Activated T-helper 2 cell treated with anti-CD3 and anti-CD28 coated beads, Interferon-gamma antibody, Interleukin-2, Interleukin-4, amounts not matched to agents 10 μg/mL and 5 μg/mL and 100 μg/mL, durations not matched to agents 14 hours and 24 hours and 36 hours (primary cell): ENCODE data around the gene ANKRD63. TPM values are rescaled to one million over a fixed set of nuclear protein-coding genes. Genes with fewer than 3 reads are reported as not detected.

ENCODE experiments used
- DNase-seq: peaks from one replicate; pipeline ENCODE4 v3.0.0; 2021; ENCODE audit warnings: low spot score
- H3K27ac Mint-ChIP-seq: one replicate; pipeline ENCODE4 v1.8.0; 2021; ENCODE audit warnings: mixed read lengths
- H3K27me3 Mint-ChIP-seq: one replicate; pipeline ENCODE4 v1.8.0; 2021; ENCODE audit warnings: low read depth, mixed read lengths
- H3K36me3 Mint-ChIP-seq: one replicate; pipeline ENCODE4 v1.8.0; 2021; ENCODE audit warnings: low read depth, mixed read lengths
- H3K4me1 Mint-ChIP-seq: one replicate; pipeline ENCODE4 v1.8.0; 2021; ENCODE audit warnings: low read depth, mixed read lengths
- H3K4me3 Mint-ChIP-seq: one replicate; pipeline ENCODE4 v1.8.0; 2021; ENCODE audit warnings: low read depth, mild to moderate bottlenecking, moderate library complexity, mixed read lengths
- H3K9me3 Mint-ChIP-seq: one replicate; pipeline ENCODE4 v1.8.0; 2021; ENCODE audit warnings: mixed read lengths
- intact Hi-C: fragments of 100-400 bp; cut with micrococcal nuclease; formaldehyde crosslinking; loops from one replicate; pipeline ENCODE4 v1.15.1; 2023
- total RNA-seq: library from RNA; stranded (reverse); gene quantifications from 2 replicates; pipeline ENCODE4 v1.2.3, GENCODE V29; 2022

Gene ANKRD63
- total RNA-seq, 1 donor from 2014 or later, result 0.41 TPM

DNA sequence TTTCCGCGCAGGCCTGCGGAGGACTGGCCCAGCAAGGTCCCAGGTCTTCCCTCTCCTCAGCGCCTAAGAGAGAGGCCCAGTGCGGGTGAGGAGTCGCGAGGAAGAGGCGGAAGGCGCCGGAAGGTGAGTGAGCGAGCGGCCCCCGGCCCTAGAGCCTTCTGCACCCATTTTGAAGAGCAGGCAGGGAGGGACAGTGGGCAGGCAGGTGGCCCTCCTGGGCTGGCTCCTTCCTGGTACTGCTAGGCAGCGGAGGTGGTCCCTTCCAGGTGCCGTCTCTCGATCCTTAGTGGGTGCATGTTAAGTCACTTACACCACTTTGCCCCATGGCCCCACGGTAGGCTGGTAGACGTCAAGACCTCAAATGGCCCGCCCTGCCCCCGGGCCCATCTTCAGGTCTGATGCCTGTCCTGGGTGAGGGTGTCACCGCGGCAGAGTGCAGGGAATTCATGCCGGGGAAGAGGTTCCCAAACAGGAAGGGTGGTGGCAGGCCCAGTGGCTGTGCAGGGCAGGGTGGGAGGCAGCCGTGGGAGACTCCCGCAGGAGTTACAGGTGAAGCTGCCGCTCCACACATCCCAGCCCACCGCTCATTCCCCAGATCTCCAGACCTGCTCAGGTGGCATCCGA lies 29.6 kb downstream of the ANKRD63 start:
- intact Hi-C loops, result no loop called here
- DNase-seq, result no peak
- peak overlapping the region; percentile 69 for H3K4me3 Mint-ChIP-seq

DNA sequence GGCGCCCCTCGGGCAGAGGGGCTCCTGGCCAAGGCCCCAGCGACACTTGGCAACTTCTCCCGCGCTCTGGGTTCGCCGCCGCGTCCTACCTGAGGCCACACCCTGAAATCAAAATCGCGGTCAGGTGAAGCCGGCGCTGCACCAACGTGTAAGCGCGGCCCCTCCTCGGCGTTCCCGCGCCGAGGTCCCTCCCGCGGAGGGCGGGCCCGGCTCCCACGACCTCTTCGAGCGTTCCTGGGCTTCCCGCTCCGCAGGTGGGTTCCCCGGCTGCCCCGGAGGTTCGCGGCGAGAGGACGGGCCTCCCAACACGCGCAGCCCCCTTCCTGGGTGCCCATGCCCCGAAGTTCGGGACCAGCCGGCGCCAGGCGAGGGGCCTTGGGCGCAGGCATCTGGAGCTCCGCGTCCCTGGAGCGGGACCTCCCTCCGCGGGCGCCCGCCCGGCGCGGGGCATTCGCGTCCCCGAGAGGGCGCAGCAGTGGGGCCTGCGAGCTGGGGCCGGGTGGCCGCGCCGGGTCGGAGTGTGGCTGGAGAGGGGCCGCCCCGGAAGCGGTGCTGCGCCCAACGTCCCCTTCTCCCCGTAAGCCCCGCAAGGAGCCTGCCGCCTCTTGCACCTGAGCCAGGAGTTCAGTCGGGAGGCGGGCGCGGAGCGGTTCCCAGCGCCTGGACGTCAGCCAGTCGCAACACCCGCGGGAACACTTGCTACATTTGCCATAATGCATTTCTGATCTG lies 30.3 kb downstream of the ANKRD63 start:
- DNase-seq, result no peak
- Mint-ChIP-seq H3K36me3 (no peaks in the 10 kb centered on the region), H3K4me3 (peak overlapping the region; percentile 69), H3K4me1 (peaks cover 4% of the 10 kb centered on the region), H3K27ac (no peak overlapping the region), H3K9me3 (no peaks in the 10 kb centered on the region), H3K27me3 (peaks cover 49% of the 10 kb centered on the region)
- intact Hi-C loops, result no loop called here

More for the DNA sequence above, 29.6 kb downstream of the ANKRD63 start:
- no peaks in the 10 kb centered on the region for H3K36me3 Mint-ChIP-seq
- H3K27me3 Mint-ChIP-seq, result peaks cover 49% of the 10 kb centered on the region
- peaks cover 4% of the 10 kb centered on the region for H3K4me1 Mint-ChIP-seq
- no peak overlapping the region for H3K27ac Mint-ChIP-seq
- no peaks in the 10 kb centered on the region for H3K9me3 Mint-ChIP-seq

DNA sequence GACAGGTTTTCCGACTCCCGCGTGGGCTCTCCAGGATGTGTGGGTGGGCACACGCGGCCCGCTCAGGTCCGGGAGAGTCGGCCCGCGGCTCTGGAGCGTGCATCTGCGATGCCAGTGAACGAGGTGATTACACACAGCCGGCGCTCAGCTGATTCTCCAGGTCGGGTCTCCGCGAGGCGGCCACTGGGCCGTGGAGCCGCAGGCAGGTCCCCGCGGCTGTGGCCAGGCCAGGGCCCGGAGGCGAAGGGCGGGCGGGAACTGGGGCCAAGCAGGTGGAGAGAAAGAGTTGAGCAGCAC lies 30.8 kb downstream of the ANKRD63 start:
- intact Hi-C loops, result no loop called here
- no peaks in the 10 kb centered on the region for H3K36me3 Mint-ChIP-seq
- H3K9me3 Mint-ChIP-seq, result no peaks in the 10 kb centered on the region
- no peak overlapping the region for H3K27ac Mint-ChIP-seq
- no peak for DNase-seq
- H3K27me3 Mint-ChIP-seq, result peaks cover 49% of the 10 kb centered on the region
- peaks cover 4% of the 10 kb centered on the region for H3K4me1 Mint-ChIP-seq
- H3K4me3 Mint-ChIP-seq, result no peak overlapping the region

DNA sequence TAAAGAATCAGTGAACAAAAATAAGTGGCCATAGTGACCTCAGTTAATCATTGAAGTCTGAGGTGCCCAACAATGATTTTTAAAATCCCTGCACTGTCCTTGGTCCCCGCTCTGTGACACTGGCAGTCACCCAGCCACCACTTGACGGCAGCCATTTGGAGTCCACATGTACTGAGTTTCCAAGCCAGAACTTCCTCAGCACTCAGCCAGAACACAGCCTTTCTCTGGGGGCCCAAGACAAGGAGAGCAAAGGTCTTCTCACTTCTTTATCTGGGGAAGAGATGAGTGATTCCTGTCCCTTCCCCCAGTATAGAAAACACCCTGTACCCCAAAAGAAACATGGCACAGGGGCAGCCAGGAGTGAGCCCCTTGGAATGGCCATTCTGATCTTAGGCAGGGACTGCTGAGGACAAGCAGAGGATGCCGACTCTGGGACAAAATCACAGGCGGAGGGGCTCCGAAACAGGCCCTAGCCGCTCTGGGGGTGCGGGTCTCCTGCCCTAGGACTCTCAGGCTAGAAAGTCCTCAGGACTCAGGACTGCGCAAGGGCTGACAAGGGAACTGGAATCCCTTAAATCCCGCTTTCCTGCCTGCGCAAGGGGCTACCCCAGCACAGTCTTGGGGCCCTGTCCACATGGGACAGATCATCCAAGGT lies 31.3 kb downstream of the ANKRD63 start:
- Mint-ChIP-seq H3K27me3 (peaks cover 49% of the 10 kb centered on the region), H3K9me3 (no peaks in the 10 kb centered on the region), H3K27ac (no peak overlapping the region), H3K4me3 (peak overlapping the region; percentile 43), H3K4me1 (peaks cover 4% of the 10 kb centered on the region), H3K36me3 (no peaks in the 10 kb centered on the region)
- no peak for DNase-seq
- intact Hi-C loops, result no loop called here

DNA sequence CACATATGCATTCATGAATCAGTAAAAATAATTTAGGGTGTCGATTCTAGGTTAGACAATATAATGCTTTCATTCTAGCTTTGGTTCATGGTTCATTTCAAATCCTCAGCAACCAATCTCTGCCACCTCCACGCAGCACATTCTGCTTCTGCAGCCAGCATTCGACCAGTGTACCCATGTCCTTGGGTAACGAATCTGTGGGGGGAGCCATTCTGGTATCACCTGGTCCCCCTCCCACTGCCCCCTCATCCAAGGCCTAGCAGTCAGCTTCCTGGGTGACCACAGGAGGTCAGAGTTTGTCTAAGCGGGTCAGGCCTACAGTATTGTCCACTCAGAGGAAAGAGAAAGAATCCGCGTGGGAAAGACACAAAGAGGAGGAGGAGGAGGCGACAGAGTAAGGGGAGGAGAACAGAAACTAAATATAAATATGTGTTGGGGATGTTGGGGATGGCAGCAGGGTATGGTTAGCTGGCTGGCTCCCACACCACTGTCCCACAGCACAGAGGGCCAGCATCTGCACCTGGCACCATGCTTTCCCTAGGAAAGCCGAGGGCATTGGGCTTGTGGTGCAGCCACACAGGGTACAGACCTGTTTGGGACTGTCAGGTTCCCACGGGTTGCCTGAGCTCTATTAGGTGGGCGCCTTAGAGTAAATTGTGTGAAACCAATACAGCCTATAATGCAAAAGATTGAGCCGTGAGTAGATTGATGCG lies 31.9 kb downstream of the ANKRD63 start:
- intact Hi-C loops, result no loop called here
- DNase-seq, result no peak
- H3K4me3 Mint-ChIP-seq, result peak overlapping the region; percentile 43
- H3K27ac Mint-ChIP-seq, result no peak overlapping the region
- H3K36me3 Mint-ChIP-seq, result no peaks in the 10 kb centered on the region
- peaks cover 4% of the 10 kb centered on the region for H3K4me1 Mint-ChIP-seq
- peaks cover 49% of the 10 kb centered on the region for H3K27me3 Mint-ChIP-seq
- no peaks in the 10 kb centered on the region for H3K9me3 Mint-ChIP-seq

DNA sequence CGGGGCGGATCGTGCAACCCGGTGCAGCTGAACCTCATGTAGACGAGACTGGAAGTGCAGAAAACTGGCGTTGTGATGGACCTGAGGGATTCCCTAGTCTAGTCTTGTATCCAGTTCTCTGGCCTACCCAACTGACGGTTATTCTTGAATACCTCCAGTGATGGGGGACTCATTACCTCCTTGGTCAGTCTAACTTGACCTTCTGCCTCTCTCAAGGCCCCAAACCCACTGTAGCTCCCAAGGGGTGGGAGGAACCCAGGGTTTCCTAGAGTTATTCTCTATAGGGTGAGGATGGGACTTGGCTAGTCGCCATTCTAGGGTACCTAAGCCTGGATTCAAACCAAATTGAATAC lies 32.6 kb downstream of the ANKRD63 start:
- Mint-ChIP-seq H3K27ac (no peak overlapping the region), H3K4me3 (no peak overlapping the region), H3K27me3 (peaks cover 46% of the 10 kb centered on the region), H3K9me3 (no peaks in the 10 kb centered on the region), H3K4me1 (peaks cover 4% of the 10 kb centered on the region), H3K36me3 (no peaks in the 10 kb centered on the region)
- DNase-seq, result no peak
- intact Hi-C loops, result no loop called here

DNA sequence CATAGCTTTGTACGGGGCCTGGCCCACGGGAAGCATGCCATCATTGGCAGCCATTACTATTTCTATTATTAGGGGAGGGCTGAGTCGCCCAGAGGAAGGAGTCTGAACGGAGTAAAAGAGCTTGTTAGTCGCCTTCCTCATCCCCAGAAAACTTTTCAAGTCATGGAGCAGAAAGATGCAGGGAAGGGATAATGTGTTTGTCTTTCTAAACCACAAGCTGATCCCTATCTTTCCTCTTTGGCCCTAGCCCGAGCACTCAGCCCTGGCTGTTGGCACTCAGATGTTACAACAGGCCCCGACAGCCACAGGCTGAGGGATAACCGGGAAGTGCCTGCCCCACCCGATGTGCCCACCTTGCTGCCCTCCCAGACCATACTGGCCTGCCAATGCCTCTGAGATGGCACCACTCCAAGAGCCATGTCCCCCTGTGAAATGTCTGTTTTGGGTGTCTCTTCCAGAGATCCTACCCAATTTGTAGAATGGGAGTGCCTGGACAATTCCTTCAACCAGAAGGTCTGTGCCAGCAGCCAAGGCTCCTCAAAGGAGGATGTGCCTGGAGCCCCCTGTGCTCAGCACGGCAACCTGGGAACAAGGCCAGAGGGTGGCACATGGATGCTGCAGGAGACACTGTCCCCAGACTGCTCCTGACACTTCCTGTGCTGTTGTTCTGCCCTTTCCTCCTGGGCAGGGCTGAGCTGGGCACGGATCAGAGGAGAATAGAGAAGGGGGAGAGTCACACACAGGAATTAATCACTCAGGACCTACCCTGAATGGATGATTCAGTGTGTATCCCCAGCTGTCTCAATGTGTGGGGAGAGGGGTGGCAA lies 33.2 kb downstream of the ANKRD63 start:
- Mint-ChIP-seq H3K36me3 (no peaks in the 10 kb centered on the region), H3K27ac (no peak overlapping the region), H3K27me3 (peaks cover 41% of the 10 kb centered on the region), H3K4me1 (peaks cover 4% of the 10 kb centered on the region), H3K4me3 (no peak overlapping the region), H3K9me3 (no peaks in the 10 kb centered on the region)
- no peak for DNase-seq
- intact Hi-C loops, result no loop called here

DNA sequence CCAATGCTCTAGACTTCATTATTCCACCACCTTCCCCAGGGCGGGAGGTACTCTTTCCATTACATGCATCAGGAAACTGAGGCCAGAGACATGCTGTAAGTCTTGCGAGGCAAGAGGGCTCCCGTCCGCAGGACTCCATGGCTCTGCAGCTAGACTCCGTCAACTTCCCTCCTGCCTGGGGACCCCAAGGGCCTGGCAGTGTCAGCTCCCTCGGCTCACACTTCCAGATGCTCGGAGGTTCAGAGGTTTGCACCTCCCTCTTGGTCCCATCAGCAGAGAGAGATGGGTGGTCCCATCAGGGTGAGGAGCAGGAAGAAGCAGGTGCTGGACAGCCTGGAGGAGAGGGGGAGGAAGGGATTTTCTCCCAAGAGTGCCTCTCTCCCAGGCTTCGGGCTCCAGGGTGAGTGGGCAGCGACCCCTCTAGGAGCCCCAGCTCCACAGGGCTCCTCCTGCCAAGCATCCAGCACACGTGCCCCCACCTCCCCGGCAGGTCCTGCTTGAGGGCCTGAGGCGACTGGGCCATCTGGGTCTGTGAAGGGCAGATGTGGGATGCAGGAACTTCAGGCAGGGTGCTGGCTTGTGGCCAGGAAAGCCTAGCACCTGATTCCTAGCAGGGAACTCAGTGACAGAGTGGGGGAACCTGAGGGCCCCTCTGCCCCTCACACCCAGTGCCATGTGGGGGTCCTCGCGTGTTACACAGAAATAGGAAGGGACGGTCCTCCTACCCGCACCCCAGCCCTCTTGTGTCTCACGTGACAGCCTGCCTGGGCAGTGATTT lies 34.7 kb downstream of the ANKRD63 start:
- no peaks in the 10 kb centered on the region for H3K36me3 Mint-ChIP-seq
- intact Hi-C loops, result no loop called here
- H3K27ac Mint-ChIP-seq, result no peak overlapping the region
- H3K4me1 Mint-ChIP-seq, result peaks cover 3% of the 10 kb centered on the region
- DNase-seq, result no peak
- H3K27me3 Mint-ChIP-seq, result peaks cover 29% of the 10 kb centered on the region
- no peak overlapping the region for H3K4me3 Mint-ChIP-seq
- H3K9me3 Mint-ChIP-seq, result no peaks in the 10 kb centered on the region

DNA sequence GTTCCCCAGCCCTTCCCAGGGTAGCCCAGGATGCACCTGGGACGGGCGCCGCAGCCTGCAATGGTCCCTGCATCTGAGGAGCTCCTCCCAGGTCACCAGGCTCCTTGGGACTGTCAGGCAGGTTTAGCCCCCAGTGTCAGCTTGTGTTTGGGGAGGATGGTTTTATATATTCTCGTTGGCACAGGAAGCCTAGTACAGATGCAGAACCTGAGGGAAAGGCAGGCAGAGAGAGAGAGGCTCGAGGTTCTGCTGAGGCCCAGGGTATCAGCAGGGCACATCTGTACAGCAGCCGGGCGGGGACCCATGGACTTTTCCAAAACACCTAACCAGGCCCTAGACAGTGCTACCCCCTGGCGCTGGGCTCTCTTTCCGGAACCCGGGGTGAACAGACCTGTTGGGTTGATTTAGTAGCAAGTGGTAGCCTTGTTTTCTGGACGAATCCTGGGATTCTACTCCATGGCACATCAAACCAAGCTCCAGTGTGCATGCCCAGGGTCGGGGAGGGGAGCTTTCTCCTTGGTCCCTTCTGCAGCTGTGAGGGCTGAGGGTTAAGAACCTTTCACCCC lies 35.4 kb downstream of the ANKRD63 start:
- no peaks in the 10 kb centered on the region for H3K4me1 Mint-ChIP-seq
- H3K27me3 Mint-ChIP-seq, result peaks cover 26% of the 10 kb centered on the region
- H3K27ac Mint-ChIP-seq, result no peak overlapping the region
- H3K36me3 Mint-ChIP-seq, result no peaks in the 10 kb centered on the region
- no peak for DNase-seq
- intact Hi-C loops, result no loop called here
- H3K9me3 Mint-ChIP-seq, result no peaks in the 10 kb centered on the region
- no peak overlapping the region for H3K4me3 Mint-ChIP-seq

DNA sequence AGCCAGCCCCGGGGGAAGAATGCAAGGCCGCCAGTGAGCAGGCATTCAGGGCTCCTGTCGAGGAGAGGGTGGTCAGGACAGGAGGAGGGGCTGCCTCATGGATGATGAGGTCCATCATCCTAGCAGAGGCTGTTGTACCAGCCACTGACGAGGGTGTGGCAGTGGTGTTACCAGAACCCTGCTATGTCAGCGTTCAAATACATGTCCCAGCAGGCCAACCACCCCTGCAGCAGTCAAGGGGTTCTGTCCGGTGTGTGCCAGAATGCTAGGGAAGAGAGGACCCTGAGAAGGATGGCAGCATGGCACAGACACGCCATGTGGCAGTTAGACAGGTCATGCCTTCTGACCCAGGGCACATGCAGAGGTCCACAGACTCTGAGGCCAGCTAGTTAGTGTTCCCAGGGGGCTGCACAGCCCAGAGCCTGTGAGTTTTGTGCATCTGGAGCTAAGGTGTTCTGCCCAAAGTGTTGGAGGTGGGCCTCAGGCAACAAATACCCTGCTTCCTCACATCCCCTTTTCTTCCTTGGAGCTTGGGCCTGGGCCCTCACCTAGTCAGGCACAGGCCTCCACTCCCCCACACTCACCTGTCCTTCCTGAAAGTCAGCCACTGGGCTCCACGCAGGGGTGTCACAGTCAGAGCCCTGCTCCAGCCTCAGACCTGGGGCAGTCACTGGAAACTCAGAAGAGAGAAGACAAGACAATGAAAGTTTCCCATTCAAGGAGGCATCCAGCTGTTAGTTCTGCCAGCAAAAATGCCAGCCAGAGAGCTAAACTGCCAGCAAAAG lies 36.2 kb downstream of the ANKRD63 start:
- intact Hi-C loops, result no loop called here
- Mint-ChIP-seq H3K4me1 (no peaks in the 10 kb centered on the region), H3K27me3 (peaks cover 23% of the 10 kb centered on the region), H3K36me3 (no peaks in the 10 kb centered on the region), H3K9me3 (no peaks in the 10 kb centered on the region), H3K27ac (no peak overlapping the region), H3K4me3 (no peak overlapping the region)
- no peak for DNase-seq

DNA sequence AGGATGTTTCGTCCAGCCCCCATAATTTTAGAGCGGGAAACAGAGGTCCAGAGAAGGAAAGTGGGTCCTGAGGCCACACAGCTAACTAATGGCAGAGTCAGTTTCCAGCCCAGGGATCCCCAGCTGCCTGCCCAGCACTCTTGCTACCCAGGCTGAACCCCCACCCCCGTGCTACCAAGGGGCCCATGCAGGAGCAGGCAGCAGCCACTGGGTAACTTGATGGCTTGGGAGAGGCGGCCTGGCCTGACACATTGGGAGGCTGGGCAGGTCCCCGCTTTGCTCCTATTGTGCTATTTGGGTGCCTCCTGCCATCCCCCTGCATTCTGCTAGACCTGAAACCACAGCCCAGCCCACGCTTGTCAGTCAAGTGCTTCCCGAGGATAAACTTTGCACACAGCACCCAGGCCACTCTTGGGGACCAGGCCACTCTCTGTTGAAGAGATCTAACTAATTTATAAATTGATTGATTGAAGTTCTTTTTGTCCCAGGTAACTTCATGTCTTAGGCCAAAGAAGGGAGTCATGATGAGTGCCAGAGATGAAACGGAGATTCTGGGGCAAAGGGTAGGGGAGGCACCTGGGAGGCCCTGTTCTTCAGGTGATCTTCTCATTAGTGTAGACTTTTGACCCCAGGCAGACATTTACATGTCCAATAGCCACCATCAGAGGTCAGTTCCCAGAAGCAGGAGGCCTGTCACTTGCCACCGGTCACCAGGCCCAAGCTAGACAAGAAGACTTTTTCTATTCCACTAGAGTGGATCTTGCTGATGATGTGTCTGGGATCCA lies 37.0 kb downstream of the ANKRD63 start:
- intact Hi-C loops, result no loop called here
- no peak for DNase-seq
- no peaks in the 10 kb centered on the region for H3K4me1 Mint-ChIP-seq
- H3K27me3 Mint-ChIP-seq, result peaks cover 15% of the 10 kb centered on the region
- no peaks in the 10 kb centered on the region for H3K9me3 Mint-ChIP-seq
- no peak overlapping the region for H3K4me3 Mint-ChIP-seq
- H3K27ac Mint-ChIP-seq, result no peak overlapping the region
- H3K36me3 Mint-ChIP-seq, result no peaks in the 10 kb centered on the region
